ENCODE measurements around the gene RNF141.

The RNF141 gene

DNA sequence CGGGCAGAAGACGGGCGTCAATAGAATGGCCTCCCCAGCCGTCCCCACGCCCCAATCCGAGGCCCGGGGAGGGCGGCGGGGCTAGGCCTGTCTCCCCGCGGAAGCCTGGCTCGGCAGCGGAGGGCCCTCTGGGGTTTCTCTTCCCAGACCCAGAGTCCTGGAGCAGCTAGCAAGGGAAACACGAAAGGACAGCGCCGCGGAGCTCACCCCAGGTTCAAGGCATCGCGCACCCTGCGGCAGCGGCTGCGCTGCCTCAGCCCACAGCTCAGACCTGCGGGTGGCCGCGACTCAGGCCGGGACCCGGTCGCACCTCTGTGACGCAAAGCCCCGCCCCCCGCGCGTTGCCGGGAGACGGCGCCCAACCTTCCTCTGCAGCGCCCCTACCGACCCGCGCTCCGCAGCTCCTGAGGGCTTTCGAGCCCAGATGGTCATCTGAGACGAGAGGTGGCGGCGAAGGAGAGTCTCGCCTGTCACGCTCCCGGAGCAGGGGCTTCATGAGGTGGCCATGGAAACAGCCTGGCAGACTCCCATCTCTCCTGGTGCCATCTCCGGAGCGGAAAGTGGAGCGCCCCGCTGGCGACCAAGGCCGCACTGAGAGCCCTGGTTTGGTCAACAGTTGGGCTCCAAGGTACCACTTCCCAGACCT, at the start of gene RNF141 (continued):
- TF ChIP-seq, protein P1, sequence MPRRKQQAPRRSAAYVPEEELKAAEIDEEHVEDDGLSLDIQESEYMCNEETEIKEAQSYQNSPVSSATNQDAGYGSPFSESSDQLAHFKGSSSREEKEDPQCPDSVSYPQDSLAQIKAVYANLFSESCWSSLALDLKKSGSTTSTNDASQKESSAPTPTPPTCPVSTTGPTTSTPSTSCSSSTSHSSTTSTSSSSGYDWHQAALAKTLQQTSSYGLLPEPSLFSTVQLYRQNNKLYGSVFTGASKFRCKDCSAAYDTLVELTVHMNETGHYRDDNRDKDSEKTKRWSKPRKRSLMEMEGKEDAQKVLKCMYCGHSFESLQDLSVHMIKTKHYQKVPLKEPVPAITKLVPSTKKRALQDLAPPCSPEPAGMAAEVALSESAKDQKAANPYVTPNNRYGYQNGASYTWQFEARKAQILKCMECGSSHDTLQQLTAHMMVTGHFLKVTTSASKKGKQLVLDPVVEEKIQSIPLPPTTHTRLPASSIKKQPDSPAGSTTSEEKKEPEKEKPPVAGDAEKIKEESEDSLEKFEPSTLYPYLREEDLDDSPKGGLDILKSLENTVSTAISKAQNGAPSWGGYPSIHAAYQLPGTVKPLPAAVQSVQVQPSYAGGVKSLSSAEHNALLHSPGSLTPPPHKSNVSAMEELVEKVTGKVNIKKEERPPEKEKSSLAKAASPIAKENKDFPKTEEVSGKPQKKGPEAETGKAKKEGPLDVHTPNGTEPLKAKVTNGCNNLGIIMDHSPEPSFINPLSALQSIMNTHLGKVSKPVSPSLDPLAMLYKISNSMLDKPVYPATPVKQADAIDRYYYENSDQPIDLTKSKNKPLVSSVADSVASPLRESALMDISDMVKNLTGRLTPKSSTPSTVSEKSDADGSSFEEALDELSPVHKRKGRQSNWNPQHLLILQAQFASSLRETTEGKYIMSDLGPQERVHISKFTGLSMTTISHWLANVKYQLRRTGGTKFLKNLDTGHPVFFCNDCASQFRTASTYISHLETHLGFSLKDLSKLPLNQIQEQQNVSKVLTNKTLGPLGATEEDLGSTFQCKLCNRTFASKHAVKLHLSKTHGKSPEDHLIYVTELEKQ (tag by site-specific recombination; IDR thresholded peaks at IDR 0.05; ENCODE audit: borderline replicate concordance) = no peak
- TF ChIP-seq TRIM28 (IDR thresholded peaks at IDR 0.05; ENCODE audit: borderline replicate concordance, low read length) = peak; percentile 67; the same call in 1 of the 2 replicates
- TF ChIP-seq, protein P2, sequence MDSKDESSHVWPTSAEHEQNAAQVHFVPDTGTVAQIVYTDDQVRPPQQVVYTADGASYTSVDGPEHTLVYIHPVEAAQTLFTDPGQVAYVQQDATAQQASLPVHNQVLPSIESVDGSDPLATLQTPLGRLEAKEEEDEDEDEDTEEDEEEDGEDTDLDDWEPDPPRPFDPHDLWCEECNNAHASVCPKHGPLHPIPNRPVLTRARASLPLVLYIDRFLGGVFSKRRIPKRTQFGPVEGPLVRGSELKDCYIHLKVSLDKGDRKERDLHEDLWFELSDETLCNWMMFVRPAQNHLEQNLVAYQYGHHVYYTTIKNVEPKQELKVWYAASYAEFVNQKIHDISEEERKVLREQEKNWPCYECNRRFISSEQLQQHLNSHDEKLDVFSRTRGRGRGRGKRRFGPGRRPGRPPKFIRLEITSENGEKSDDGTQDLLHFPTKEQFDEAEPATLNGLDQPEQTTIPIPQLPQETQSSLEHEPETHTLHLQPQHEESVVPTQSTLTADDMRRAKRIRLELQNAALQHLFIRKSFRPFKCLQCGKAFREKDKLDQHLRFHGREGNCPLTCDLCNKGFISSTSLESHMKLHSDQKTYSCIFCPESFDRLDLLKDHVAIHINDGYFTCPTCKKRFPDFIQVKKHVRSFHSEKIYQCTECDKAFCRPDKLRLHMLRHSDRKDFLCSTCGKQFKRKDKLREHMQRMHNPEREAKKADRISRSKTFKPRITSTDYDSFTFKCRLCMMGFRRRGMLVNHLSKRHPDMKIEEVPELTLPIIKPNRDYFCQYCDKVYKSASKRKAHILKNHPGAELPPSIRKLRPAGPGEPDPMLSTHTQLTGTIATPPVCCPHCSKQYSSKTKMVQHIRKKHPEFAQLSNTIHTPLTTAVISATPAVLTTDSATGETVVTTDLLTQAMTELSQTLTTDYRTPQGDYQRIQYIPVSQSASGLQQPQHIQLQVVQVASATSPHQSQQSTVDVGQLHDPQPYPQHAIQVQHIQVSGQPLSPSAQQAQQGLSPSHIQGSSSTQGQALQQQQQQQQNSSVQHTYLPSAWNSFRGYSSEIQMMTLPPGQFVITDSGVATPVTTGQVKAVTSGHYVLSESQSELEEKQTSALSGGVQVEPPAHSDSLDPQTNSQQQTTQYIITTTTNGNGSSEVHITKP (tag by site-specific recombination; IDR thresholded peaks at IDR 0.05) = peak; percentile 38; the same call in 1 of the 2 replicates
- TF ChIP-seq ZNF146 (tag by site-specific recombination; IDR thresholded peaks at IDR 0.05) = peak; percentile 5; the same call in 1 of the 2 replicates
- peak; percentile 60; the same call in 1 of the 2 replicates for TF ChIP-seq ZNF24 (tag by site-specific recombination; IDR thresholded peaks at IDR 0.05)
- TF ChIP-seq ZNF660 (tag by site-specific recombination; IDR thresholded peaks at IDR 0.05) = peak; percentile 50; the same call in 1 of the 2 replicates
- no peak for TF ChIP-seq ZNF529 (tag by site-specific recombination; IDR thresholded peaks at IDR 0.05; ENCODE audit: insufficient replicate concordance)
- TF ChIP-seq ZBTB8A (tag by site-specific recombination; IDR thresholded peaks at IDR 0.05) = peak; percentile 97
- TF ChIP-seq ZNF155 (tag by site-specific recombination; IDR thresholded peaks at IDR 0.05) = no peak
- 0 out of 2 replicates have a peak, but pooled peaks have one; percentile 19 for TF ChIP-seq ZNF423 (tag by site-specific recombination; IDR thresholded peaks at IDR 0.05)
- TF ChIP-seq ZNF629 (tag by site-specific recombination; IDR thresholded peaks at IDR 0.05) = peak; percentile 74
- TF ChIP-seq SALL2 (tag by site-specific recombination; IDR thresholded peaks at IDR 0.05; ENCODE audit: borderline replicate concordance) = no peak
- no peak for TF ChIP-seq SETDB1 (IDR thresholded peaks at IDR 0.05; ENCODE audit: insufficient read length, low read length)
- peak; percentile 90 for TF ChIP-seq KLF10 (tag by site-specific recombination; IDR thresholded peaks at IDR 0.05)
- TF ChIP-seq ZFHX2 (tag by site-specific recombination; conservative IDR thresholded peaks at IDR 0.05) = peak; percentile 31; the same call in 1 of the 2 replicates
- TF ChIP-seq ZNF561 (tag by site-specific recombination; IDR thresholded peaks at IDR 0.05; ENCODE audit: borderline replicate concordance) = 0 out of 2 replicates have a peak, but pooled peaks have one; percentile 33
- TF ChIP-seq, protein P3, sequence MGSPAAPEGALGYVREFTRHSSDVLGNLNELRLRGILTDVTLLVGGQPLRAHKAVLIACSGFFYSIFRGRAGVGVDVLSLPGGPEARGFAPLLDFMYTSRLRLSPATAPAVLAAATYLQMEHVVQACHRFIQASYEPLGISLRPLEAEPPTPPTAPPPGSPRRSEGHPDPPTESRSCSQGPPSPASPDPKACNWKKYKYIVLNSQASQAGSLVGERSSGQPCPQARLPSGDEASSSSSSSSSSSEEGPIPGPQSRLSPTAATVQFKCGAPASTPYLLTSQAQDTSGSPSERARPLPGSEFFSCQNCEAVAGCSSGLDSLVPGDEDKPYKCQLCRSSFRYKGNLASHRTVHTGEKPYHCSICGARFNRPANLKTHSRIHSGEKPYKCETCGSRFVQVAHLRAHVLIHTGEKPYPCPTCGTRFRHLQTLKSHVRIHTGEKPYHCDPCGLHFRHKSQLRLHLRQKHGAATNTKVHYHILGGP (tag by site-specific recombination; IDR thresholded peaks at IDR 0.05) = no peak
- TF ChIP-seq KLF9 (tag by site-specific recombination; IDR thresholded peaks at IDR 0.05; ENCODE audit: low read depth) = peak; percentile 91
- TF ChIP-seq ZNF600 (tag by site-specific recombination; IDR thresholded peaks at IDR 0.05) = 0 out of 2 replicates have a peak, but pooled peaks have one; percentile 43
- no peak for TF ChIP-seq RBAK (tag by site-specific recombination; IDR thresholded peaks at IDR 0.05)
- TF ChIP-seq ZNF335 (tag by site-specific recombination; conservative IDR thresholded peaks at IDR 0.05) = peak; percentile 96
- no peak for TF ChIP-seq ZSCAN16 (tag by site-specific recombination; IDR thresholded peaks at IDR 0.05)
- peak; percentile 62; the same call in 1 of the 2 replicates for TF ChIP-seq YY1 (tag by site-specific recombination; IDR thresholded peaks at IDR 0.05)
- no peak for TF ChIP-seq ZSCAN23 (tag by site-specific recombination; IDR thresholded peaks at IDR 0.05)
- TF ChIP-seq SP3 (tag by site-specific recombination; IDR thresholded peaks at IDR 0.05) = peak; percentile 79
- TF ChIP-seq KLF16 (tag by site-specific recombination; IDR thresholded peaks at IDR 0.05) = peak; percentile 87
- TF ChIP-seq, protein P4, sequence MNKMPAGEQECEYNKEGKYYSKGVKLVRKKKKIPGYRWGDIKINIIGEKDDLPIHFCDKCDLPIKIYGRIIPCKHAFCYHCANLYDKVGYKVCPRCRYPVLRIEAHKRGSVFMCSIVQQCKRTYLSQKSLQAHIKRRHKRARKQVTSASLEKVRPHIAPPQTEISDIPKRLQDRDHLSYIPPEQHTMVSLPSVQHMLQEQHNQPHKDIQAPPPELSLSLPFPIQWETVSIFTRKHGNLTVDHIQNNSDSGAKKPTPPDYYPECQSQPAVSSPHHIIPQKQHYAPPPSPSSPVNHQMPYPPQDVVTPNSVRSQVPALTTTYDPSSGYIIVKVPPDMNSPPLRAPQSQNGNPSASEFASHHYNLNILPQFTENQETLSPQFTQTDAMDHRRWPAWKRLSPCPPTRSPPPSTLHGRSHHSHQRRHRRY (tag by site-specific recombination; IDR thresholded peaks at IDR 0.05) = no peak
- TF ChIP-seq ZNF132 (tag by site-specific recombination; IDR thresholded peaks at IDR 0.05; ENCODE audit: borderline replicate concordance) = no peak
- TF ChIP-seq, protein P5, sequence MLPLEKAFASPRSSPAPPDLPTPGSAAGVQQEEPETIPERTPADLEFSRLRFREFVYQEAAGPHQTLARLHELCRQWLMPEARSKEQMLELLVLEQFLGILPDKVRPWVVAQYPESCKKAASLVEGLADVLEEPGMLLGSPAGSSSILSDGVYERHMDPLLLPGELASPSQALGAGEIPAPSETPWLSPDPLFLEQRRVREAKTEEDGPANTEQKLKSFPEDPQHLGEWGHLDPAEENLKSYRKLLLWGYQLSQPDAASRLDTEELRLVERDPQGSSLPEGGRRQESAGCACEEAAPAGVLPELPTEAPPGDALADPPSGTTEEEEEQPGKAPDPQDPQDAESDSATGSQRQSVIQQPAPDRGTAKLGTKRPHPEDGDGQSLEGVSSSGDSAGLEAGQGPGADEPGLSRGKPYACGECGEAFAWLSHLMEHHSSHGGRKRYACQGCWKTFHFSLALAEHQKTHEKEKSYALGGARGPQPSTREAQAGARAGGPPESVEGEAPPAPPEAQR (tag by site-specific recombination; IDR thresholded peaks at IDR 0.05) = no peak
- 0 out of 2 replicates have a peak, but pooled peaks have one; percentile 26 for TF ChIP-seq MEIS1 (CRISPR knock-in tag; IDR thresholded peaks at IDR 0.05; ENCODE audit: borderline replicate concordance)
